HG03095 (cell line): ENCODE results near the gene MYO10.

Experiments used
- ATAC-seq: cut with Tn5 transposase; IDR thresholded peaks from one replicate; pipeline ENCODE4 v1.9.1; 2021; ENCODE audit warnings: moderate library complexity; ENCODE audit not compliant: unreplicated experiment

The MYO10 gene

DNA sequence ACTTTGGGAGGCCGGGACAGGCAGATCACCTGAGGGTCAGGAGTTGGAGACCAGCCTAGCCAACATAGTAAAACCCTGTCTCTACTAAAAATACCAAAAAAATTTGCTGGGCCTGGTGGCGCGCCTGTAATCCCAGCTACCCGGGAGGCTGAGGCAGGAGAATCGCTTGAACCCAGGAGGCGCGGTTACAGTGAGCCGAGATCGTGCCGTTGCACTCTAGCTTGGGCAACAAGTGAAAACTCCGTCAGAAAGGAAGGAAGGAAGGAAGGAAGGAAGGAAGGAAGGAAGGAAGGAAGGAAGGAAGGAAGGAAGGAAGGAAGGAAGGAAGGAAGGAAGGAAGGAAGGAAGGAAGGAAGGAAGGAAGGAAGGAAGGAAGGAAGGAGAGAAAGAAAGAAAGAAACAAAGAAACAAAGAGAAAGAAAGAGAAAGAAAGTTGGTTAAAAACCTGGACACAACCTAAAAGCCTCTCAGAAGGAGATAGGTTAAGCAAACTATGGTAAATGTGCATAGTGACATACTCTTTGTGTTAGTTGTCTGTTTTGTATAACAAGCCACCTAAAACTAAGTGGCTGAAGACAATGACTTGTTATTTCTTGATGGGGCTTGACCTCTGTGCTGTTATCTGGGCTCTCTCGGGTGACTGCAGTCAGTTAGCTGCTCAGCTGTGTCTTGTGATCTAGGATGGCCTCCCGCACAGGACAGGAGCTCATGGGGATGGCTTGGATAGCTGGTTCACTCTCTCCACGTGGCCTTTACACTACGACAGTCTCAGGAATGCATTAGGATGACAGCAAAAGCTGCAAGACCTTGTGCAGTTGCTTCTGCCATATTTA, 8.0 kb upstream of the MYO10 start:
- no peak for ATAC-seq

- no peak for ATAC-seq
Observed at GRCh38 chr5:16937503-16938161, 1.5 kb upstream of the MYO10 start.

DNA sequence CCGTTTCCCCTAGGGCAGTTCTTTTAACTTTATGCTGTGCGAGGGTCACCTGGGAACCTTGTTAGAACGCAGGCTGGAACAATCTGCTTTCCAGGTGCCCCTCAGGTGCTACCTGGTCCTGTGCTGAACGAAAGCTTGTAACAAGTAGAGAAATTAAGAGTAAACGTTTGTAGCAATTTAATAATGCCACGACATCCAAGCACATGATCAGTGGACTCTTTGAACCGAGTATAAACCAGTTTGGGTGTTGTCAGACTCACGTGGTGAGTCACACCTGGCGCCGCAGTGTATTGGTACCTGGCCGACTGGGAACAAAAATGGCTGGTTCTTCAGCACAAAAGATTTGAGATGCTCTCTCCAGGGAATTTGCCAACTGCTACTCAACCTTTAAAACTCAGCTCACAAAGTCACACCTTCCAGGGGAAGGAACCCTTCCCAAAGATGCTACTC, 926 bp upstream of the MYO10 start:
- no peak for ATAC-seq

GRCh38 chr5:16935231-16936149, 598 bp downstream of the MYO10 start:
- ATAC-seq: peak; percentile 51

DNA sequence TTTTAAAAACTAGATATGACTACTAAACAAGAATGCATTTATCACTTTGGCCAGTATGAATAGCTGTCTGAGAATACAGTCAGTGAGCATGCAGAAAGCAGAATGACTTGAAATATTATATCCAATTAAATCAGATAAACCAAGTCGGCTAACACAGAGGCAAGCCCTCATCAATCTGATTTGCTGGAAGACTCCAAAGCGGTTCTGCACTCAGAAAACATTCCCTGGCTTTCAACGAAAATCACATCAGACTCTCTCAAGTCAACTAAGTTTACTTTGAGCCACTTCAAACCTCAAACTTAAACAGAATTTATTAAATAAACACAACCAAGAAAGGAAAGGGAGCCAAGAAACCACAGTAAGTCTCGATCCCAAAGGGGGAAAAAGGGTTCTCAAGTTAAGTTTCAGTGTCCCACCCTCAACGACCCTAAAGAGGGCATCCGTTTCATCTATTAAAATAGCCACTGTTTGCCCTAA, 1.4 kb downstream of the MYO10 start:
- ATAC-seq: no peak

DNA sequence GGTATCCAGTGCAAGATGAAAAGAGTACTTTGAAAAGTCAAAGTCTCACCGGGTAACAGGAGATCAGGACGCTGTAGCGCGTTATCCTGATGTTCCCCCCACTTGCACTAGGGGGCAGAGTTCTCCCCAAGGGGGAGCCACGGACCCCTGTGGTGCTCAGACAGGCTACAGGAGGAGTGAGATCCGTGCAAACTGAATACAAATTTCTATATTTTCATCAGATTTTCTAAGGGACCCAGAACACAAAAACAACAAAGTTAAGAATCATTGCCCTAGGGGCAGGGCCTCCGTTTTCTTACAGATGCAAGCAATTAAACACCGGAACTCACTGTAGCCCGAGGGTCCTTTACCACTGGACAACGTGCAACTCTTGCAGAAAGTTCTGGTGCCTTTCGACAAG, 2.0 kb downstream of the MYO10 start:
- peak; percentile 63 for ATAC-seq

DNA sequence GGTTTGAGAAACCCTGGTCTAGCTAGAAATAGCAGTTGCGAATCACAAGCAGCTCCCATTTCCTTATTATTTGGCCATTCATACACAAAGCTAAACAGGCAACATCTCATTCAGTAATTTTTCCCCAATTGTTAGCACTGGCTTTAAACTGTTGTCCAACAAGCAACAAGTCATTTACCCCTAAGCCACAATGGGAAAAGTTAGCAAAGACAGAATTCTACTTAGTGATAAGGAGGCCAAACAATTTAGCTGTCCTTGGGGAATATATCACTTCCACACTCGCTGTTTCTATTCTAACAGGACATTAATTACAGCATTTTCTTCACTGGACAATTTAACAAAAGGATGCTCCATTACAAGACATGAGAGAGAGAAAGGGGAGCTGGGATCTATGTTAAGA, 2.8 kb downstream of the MYO10 start:
- no peak for ATAC-seq

DNA sequence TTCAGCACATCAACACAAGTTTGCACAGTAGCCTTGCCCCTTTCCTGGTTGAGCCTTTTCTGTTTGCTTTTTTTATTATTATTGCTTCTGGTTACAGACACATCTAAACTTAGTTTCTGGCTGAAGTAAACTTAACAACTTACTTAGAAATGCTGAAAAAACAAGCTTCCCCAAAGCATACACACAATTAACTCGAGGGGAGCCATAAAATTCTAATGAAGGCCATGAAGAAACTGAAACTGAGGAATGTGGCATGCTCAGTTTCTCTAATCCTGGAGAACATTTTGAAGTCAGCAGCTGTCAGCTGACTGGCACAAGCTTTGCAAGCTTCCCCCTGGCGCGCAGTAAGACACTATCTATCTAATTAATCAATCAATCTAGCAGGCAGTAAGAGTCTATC, 3.7 kb downstream of the MYO10 start:
- no peak for ATAC-seq

DNA sequence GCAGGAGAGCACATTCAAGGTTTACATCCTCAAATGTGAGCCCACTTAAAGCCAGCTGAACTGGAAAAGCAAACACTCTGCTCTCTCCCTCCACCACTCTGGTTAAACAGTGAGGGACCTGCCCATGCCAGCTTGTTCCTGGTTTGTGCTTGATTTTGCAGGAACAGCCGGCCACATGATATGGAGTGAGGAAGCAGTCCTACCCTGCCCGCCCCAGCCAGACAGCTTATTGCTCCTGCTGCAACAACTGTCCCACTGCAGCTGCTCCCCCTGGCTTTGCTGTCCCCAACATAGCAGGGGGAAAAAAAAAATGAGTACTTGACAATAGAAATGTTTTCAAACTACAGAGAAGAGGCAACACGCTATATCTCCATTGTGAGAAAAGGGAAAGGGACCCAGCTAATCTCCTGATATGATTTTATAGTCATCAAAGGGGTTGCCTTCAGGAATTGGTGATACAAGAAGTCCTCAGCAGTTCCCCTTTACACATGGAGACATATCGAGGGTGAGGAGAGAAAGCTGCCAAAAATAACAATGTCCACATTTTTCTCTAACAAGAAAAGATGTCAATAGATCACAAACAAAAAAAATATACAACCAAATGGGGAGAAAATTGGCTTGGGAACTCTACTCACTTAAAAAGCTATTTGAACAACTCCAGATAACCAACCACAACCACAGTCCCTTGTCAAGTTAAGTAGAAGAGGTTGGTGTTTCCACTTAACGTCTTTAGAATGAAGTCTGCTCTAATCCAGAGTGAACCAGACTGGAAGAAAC, 4.6 kb downstream of the MYO10 start:
- ATAC-seq: no peak

- no peak for ATAC-seq
Observed at GRCh38 chr5:16930496-16930895, 5.6 kb downstream of the MYO10 start.

- ATAC-seq: no peak
Observed at GRCh38 chr5:16929831-16930230, 6.3 kb downstream of the MYO10 start.

DNA sequence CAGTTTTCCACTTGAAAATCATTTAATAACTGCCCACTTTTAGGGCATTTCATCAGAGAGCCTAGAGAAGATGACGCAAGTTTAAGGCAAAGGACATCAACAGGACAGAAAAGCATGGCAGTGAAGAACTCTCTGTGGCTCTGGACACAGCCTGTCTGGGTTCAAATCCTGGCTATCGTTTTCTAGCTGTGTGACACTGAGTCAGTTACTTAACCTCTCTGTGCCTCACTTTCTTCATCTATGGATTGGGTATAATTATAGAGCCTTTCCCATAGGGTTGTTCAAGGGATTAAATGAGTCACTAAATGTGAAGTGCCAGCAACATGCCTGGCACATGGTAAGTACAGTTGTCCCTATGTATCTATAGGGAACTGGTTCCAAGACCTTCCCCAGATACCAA, 6.7 kb downstream of the MYO10 start:
- no peak for ATAC-seq

DNA sequence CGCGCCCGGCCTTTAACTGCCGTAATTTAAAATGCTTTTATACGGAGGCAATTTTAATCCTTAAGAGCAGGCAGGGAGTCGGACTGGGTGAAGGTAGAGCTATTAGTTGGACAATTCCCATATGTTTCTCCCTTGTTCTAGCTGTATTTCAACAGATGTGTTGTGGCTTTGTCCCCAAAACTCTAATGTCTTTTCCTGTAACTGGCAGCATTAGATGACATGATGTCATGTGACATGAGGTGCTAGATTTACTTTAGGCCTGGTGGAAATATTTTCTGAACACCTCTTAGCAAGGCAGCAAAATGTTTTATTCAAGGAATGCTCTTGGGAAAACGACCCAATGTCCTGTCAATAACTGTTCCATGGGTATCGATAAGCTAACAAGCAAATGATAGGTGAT, 8.5 kb downstream of the MYO10 start:
- no peak for ATAC-seq

DNA sequence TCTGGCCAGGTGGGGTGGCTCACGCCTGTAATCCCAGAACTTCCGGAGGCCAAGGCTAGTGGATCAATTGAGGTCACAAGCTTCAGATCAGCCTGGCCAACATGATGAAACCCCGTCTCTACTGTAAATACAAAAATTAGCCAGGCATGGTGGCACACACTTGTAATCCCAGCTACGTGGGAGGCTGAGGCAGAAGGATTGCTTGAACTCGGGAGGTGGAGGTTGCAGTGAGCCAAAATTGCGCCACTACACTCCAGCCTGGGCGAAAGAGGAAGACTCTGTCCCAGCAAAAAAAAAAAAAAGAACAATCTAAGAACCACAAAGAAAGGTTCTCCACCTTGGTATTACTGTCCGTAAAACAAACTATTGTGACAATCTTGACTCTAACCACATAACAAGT, 9.7 kb downstream of the MYO10 start:
- no peak for ATAC-seq

DNA sequence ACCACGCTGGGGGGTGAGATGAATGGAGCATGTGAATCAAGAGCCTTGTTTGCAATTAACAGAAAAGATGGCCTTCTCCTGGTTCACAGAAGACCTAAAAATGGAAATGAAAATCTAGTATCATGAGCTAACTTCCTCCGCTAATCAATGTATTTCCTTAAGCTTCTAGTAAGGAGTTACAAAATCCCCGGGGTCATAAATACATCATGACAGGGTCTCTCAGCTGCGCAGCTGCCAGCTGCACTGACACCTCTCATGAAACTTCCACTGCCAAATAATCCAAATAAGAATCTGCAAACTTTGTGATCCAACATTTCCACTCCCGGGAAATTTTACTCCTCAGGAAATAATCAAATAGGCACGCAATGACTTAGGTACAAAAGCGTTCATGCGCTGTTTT, 11.9 kb downstream of the MYO10 start:
- no peak for ATAC-seq

GRCh38 chr5:16922430-16922829, 13.7 kb downstream of the MYO10 start:
- ATAC-seq: no peak

DNA sequence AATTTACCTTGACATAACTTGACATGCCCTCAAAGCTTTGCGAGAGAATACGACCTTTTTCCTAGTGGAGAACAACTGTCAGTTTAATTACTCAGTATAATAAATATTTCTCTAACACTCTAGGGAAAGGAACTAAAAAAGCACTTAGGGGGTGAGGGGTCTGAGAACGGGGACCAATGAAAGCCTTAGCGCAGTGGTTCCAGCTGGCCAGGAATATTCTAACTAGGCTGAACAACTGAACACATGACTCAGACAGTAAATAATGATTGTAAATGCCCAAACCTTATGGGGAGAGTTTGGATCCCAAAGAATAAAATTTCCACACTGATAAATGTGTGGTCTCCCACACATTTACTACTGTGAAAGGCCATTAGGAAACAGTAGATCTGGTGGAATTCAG, 14.9 kb downstream of the MYO10 start:
- no peak for ATAC-seq

DNA sequence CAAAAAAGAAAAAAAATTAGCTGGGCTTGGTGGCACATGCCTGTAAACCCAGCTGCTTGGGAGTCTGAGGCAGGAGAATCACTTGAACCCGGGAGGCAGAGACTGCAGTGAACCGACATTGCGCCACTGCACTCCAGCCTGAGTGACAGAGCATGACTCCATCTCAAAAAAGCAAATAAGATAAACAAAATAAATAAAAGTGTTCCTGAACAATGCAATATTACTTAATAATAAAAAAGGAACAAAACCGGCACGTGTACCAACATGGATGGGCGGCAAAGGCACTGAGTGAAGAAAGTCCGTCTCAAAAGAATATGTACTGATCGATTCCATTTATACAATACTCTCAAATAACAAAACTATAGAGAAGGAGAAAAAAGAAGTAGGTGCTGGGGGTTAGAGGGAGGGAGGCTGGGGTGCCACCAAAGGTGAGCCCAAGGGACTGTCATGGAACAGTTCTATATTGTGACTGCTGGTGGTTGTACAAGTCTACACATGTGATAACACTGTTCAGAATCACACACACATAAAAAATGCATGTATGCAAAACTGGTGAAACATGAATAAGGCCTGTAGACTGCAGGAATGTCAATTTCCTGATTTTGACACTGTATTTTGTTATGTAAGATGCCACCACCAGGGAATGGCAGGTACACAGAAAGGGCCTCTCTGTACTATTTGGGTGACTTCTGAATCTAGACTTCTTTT, 15.8 kb downstream of the MYO10 start:
- no peak for ATAC-seq

GRCh38 chr5:16918891-16919671, 17.0 kb downstream of the MYO10 start:
- no peak for ATAC-seq
